Measurements from ENCODE around the gene MTARC2.

MTARC2 gene

GRCh38 chr1:220807726-220808125 is 59.6 kb downstream of the MTARC2 start:
- TF ChIP-seq, protein P1, sequence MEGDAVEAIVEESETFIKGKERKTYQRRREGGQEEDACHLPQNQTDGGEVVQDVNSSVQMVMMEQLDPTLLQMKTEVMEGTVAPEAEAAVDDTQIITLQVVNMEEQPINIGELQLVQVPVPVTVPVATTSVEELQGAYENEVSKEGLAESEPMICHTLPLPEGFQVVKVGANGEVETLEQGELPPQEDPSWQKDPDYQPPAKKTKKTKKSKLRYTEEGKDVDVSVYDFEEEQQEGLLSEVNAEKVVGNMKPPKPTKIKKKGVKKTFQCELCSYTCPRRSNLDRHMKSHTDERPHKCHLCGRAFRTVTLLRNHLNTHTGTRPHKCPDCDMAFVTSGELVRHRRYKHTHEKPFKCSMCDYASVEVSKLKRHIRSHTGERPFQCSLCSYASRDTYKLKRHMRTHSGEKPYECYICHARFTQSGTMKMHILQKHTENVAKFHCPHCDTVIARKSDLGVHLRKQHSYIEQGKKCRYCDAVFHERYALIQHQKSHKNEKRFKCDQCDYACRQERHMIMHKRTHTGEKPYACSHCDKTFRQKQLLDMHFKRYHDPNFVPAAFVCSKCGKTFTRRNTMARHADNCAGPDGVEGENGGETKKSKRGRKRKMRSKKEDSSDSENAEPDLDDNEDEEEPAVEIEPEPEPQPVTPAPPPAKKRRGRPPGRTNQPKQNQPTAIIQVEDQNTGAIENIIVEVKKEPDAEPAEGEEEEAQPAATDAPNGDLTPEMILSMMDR (IDR thresholded peaks at IDR 0.05; ENCODE audit: low read depth, low read length), result no peak
- no peak for TF ChIP-seq EZH2phosphoT487 (IDR thresholded peaks at IDR 0.05; ENCODE audit: low read depth)
- no peak overlapping the region for H3K27ac ChIP-seq (ENCODE audit: low read length)

GRCh38 chr1:220808345-220809186 is 60.4 kb downstream of the MTARC2 start:
- Histone ChIP-seq H3K9me3 (ENCODE audit: insufficient read depth, low read length) (no peaks in the 10 kb centered on the region), H3K4me1 (ENCODE audit: low read length) (peaks cover 4% of the 10 kb centered on the region; the same call in 1 of the 2 replicates), H3K4me2 (ENCODE audit: low read length) (no peak overlapping the region), H3K27ac (ENCODE audit: low read length) (no peak overlapping the region), H2AFZ (ENCODE audit: low read depth, low read length) (no peak overlapping the region), H3K79me2 (ENCODE audit: low read length) (no peaks in the 10 kb centered on the region), H3K4me3 (ENCODE audit: low read length) (no peak overlapping the region), H3K9ac (ENCODE audit: low read length) (no peak overlapping the region), H3K36me3 (replicated peaks; ENCODE audit: low read depth, low read length) (no peaks in the 10 kb centered on the region), H4K20me1 (ENCODE audit: insufficient read depth, low read length) (no peaks in the 10 kb centered on the region), H3K27me3 (ENCODE audit: low read depth, low read length) (0 out of 2 replicates have a peak, but pooled peaks cover 5% of the 10 kb centered on the region)
- TF ChIP-seq EZH2phosphoT487 (IDR thresholded peaks at IDR 0.05; ENCODE audit: low read depth), result no peak

More at GRCh38 chr1:220807726-220808125, 59.6 kb downstream of the MTARC2 start:
- Histone ChIP-seq H3K4me2 (ENCODE audit: low read length) (no peak overlapping the region), H3K79me2 (ENCODE audit: low read length) (no peaks in the 10 kb centered on the region), H3K4me3 (ENCODE audit: low read length) (no peak overlapping the region), H3K27me3 (ENCODE audit: low read depth, low read length) (0 out of 2 replicates have a peak, but pooled peaks cover 5% of the 10 kb centered on the region), H3K4me1 (ENCODE audit: low read length) (peaks cover 4% of the 10 kb centered on the region; the same call in 1 of the 2 replicates), H3K9me3 (ENCODE audit: insufficient read depth, low read length) (no peaks in the 10 kb centered on the region), H3K9ac (ENCODE audit: low read length) (no peak overlapping the region), H2AFZ (ENCODE audit: low read depth, low read length) (no peak overlapping the region), H4K20me1 (ENCODE audit: insufficient read depth, low read length) (no peaks in the 10 kb centered on the region), H3K36me3 (replicated peaks; ENCODE audit: low read depth, low read length) (no peaks in the 10 kb centered on the region)

- TF ChIP-seq EZH2phosphoT487 (IDR thresholded peaks at IDR 0.05; ENCODE audit: low read depth), result no peak
- TF ChIP-seq, protein P1 (IDR thresholded peaks at IDR 0.05; ENCODE audit: low read depth, low read length), result no peak
- H3K4me3 ChIP-seq (ENCODE audit: low read length), result no peak overlapping the region
- no peak overlapping the region for H3K27ac ChIP-seq (ENCODE audit: low read length)
- no peaks in the 10 kb centered on the region for H4K20me1 ChIP-seq (ENCODE audit: insufficient read depth, low read length)
- no peak overlapping the region for H2AFZ ChIP-seq (ENCODE audit: low read depth, low read length)
- H3K9ac ChIP-seq (ENCODE audit: low read length), result no peak overlapping the region
- 0 out of 2 replicates have a peak, but pooled peaks cover 5% of the 10 kb centered on the region for H3K27me3 ChIP-seq (ENCODE audit: low read depth, low read length)
- H3K4me1 ChIP-seq (ENCODE audit: low read length), result peaks cover 4% of the 10 kb centered on the region; the same call in 1 of the 2 replicates
- H3K36me3 ChIP-seq (replicated peaks; ENCODE audit: low read depth, low read length), result no peaks in the 10 kb centered on the region
- H3K79me2 ChIP-seq (ENCODE audit: low read length), result no peaks in the 10 kb centered on the region
- no peak overlapping the region for H3K4me2 ChIP-seq (ENCODE audit: low read length)
- H3K9me3 ChIP-seq (ENCODE audit: insufficient read depth, low read length), result no peaks in the 10 kb centered on the region
Measured at GRCh38 chr1:220809187-220809550, 61.0 kb downstream of the MTARC2 start.

DNA sequence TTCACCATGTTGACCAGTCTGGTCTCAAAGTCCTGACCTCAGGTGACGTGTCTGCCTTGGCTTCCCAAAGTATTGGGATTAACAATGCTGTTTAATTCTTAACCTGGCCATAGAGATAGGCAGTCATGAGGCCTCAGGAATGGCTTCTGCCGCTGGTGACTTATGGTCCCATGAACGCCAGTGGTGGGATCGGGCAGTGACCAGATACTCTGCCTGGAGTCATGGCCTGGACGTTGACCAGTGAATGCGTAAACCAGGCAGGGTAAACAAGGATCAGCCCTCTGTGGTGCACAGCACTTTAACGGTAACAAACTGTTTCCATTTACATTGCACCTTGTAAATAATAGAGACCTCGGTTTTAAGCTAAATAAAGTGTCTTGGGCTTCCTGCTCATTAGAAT is 61.6 kb downstream of the MTARC2 start:
- no peaks in the 10 kb centered on the region for H3K36me3 ChIP-seq (replicated peaks; ENCODE audit: low read depth, low read length)
- H3K79me2 ChIP-seq (ENCODE audit: low read length), result no peaks in the 10 kb centered on the region
- H3K27ac ChIP-seq (ENCODE audit: low read length), result no peak overlapping the region
- peak overlapping the region; percentile 86 for H3K4me2 ChIP-seq (ENCODE audit: low read length)
- TF ChIP-seq, protein P1 (IDR thresholded peaks at IDR 0.05; ENCODE audit: low read depth, low read length), result no peak
- no peak for TF ChIP-seq EZH2phosphoT487 (IDR thresholded peaks at IDR 0.05; ENCODE audit: low read depth)
- peaks cover 4% of the 10 kb centered on the region; the same call in 1 of the 2 replicates for H3K4me1 ChIP-seq (ENCODE audit: low read length)
- 0 out of 2 replicates have a peak, but pooled peaks cover 5% of the 10 kb centered on the region for H3K27me3 ChIP-seq (ENCODE audit: low read depth, low read length)
- H2AFZ ChIP-seq (ENCODE audit: low read depth, low read length), result no peak overlapping the region
- no peak overlapping the region for H3K9ac ChIP-seq (ENCODE audit: low read length)
- no peaks in the 10 kb centered on the region for H3K9me3 ChIP-seq (ENCODE audit: insufficient read depth, low read length)
- H4K20me1 ChIP-seq (ENCODE audit: insufficient read depth, low read length), result no peaks in the 10 kb centered on the region
- peak overlapping the region; percentile 79; the same call in 1 of the 2 replicates for H3K4me3 ChIP-seq (ENCODE audit: low read length)

All from OCI-LY3 (cell line).